Activated CD8-positive, alpha-beta memory T cell treated with anti-CD3 and anti-CD28 coated beads, Interleukin-2, amount 50 U/mL, for 24 hours (primary cell): ENCODE results near the gene C16orf74.

Source experiments
- DNase-seq: peaks from one replicate; pipeline ENCODE4 v3.0.0-alpha.2; 2020; ENCODE audit errors: extremely low read depth

Gene C16orf74

GRCh38 chr16:85750146-85750826, 610 bp downstream of the C16orf74 start:
- DNase-seq, result no peak

- DNase-seq, result no peak
Measured at GRCh38 chr16:85749771-85750145, 1.1 kb downstream of the C16orf74 start.

GRCh38 chr16:85746460-85747215, 4.3 kb downstream of the C16orf74 start:
- DNase-seq, result no peak

- DNase-seq, result no peak
Measured at GRCh38 chr16:85738923-85739715, 11.8 kb downstream of the C16orf74 start.

GRCh38 chr16:85736921-85737320, 14.0 kb downstream of the C16orf74 start:
- no peak for DNase-seq

GRCh38 chr16:85735946-85736345, 14.9 kb downstream of the C16orf74 start:
- no peak for DNase-seq

- DNase-seq, result no peak
Measured at GRCh38 chr16:85735225-85735635, 15.7 kb downstream of the C16orf74 start.

GRCh38 chr16:85734311-85735017, 16.4 kb downstream of the C16orf74 start:
- no peak for DNase-seq

GRCh38 chr16:85733839-85734170, 17.1 kb downstream of the C16orf74 start:
- DNase-seq, result no peak

- no peak for DNase-seq
Measured at GRCh38 chr16:85733155-85733838, 17.6 kb downstream of the C16orf74 start.

GRCh38 chr16:85731179-85731578, 19.7 kb downstream of the C16orf74 start:
- DNase-seq, result no peak

- DNase-seq, result no peak
Measured at GRCh38 chr16:85730186-85730465, 20.8 kb downstream of the C16orf74 start.

- no peak for DNase-seq
Measured at GRCh38 chr16:85729452-85730185, 21.3 kb downstream of the C16orf74 start.

GRCh38 chr16:85728879-85729278, 22.0 kb downstream of the C16orf74 start:
- no peak for DNase-seq

GRCh38 chr16:85724936-85725335, 26.0 kb downstream of the C16orf74 start:
- no peak for DNase-seq

GRCh38 chr16:85724126-85724879, 26.6 kb downstream of the C16orf74 start:
- DNase-seq, result no peak

- DNase-seq, result no peak
Measured at GRCh38 chr16:85722128-85722893, 28.6 kb downstream of the C16orf74 start.

- no peak for DNase-seq
Measured at GRCh38 chr16:85720302-85720637, 30.6 kb downstream of the C16orf74 start.

GRCh38 chr16:85719605-85720301, 31.1 kb downstream of the C16orf74 start:
- no peak for DNase-seq
